Motor neuron (in vitro differentiated cells): ENCODE results near the gene NRL. TPM values are rescaled to one million over a fixed set of nuclear protein-coding genes. Genes with fewer than 3 reads are reported as not detected.

Experiments used
- ATAC-seq, 8 experiments: fragments of 200-7000 bp; cut with Tn5 transposase; replicated peaks in 6 of 8; 2 replicates each; pipeline ENCODE4 v1.8.0; 2021; ENCODE audit warnings: mild to moderate bottlenecking in 8 of 8, moderate library complexity in 8 of 8
- H3K27ac ChIP-seq, 2 donors: fragments of 250-450 bp; sonication (Bioruptor Pico); 2 replicates each; pipeline ENCODE4 v1.9.0; 2021; ENCODE audit warnings: antibody characterized with exemption in 2 of 2, mild to moderate bottlenecking in 2 of 2, moderate library complexity in 1 of 2
- H3K4me1 ChIP-seq, 2 donors: fragments of 250-450 bp; sonication (Bioruptor Pico); replicated peaks in 1 of 2; 2 replicates each; pipeline ENCODE4 v1.6.1; 2021; ENCODE audit warnings: antibody characterized with exemption in 2 of 2, mild to moderate bottlenecking in 2 of 2, moderate library complexity in 1 of 2
- H3K4me3 ChIP-seq, 5 donors: fragments of 250-450 bp; sonication (Bioruptor Pico); 2 replicates each; pipeline ENCODE4 v1.9.0; 2021; ENCODE audit warnings: antibody characterized with exemption in 5 of 5, mild to moderate bottlenecking in 5 of 5, moderate library complexity in 4 of 5
- WGBS, 10 experiments: fragments of 450-650 bp; shearing (Covaris generic); methylation state at CpG; one replicate each; pipeline ENCODE4 v1.0.0; 2022; 5-methylcytosine and 5-hydroxymethylcytosine counted together
- in situ Hi-C, 9 experiments: fragments of 400-800 bp; cut with MboI; loops; one replicate each; pipeline ENCODE4 v1.15.0; 2021; ENCODE audit warnings: low sequenced_read_pairs in 9 of 9, low pct_unique_long_range_greater_than_20kb in 2 of 9; ENCODE audit not compliant: unreplicated experiment in 9 of 9
- total RNA-seq, 8 experiments: library from RNA; unstranded; fragments of 300-600 nt; gene quantifications; 2 replicates each; pipeline versions ENCODE4 v1.2.3 to v1.2.4, GENCODE V29; 2022

NRL gene
- total RNA-seq, 8 experiments from 2014 or later = 1.1 to 2.6 (median 2.1) TPM

- ATAC-seq = no peak
- H3K4me3 ChIP-seq = no peak overlapping the region
- WGBS, 10 experiments = 60 to 89% (median 71%) methylated on average over 1 to 3 of the region's 3 CpGs; no CpG with 5 or more reads in 4 of the 10 experiments
- no peak overlapping the region for H3K27ac ChIP-seq
- in situ Hi-C loops = no loop called here
- peaks cover 10 to 18% of the 10 kb centered on the region in 2 donors for H3K4me1 ChIP-seq
Observed at GRCh38 chr14:24086193-24086955, 28.4 kb downstream of the NRL start.

- 78 to 100% (median 91%) methylated on average over 1 to 3 of the region's 3 CpGs; no CpG with 5 or more reads in 4 of the 10 experiments for WGBS, 10 experiments
- in situ Hi-C loops = no loop called here
- no peak overlapping the region for H3K4me3 ChIP-seq
- ATAC-seq = no peak
- H3K27ac ChIP-seq = no peak overlapping the region
- H3K4me1 ChIP-seq = peaks cover 15 to 22% of the 10 kb centered on the region in 2 donors
Observed at GRCh38 chr14:24085215-24085614, 29.5 kb downstream of the NRL start.

- no peak for ATAC-seq
- H3K4me1 ChIP-seq = peaks cover 23 to 28% of the 10 kb centered on the region in 2 donors
- in situ Hi-C loops = no loop called here
- H3K27ac ChIP-seq = no peak overlapping the region
- WGBS, 10 experiments = 67 to 100% (median 100%) methylated on average over 1 to 2 of the region's 2 CpGs; no CpG with 5 or more reads in 7 of the 10 experiments
- H3K4me3 ChIP-seq = no peak overlapping the region
Observed at GRCh38 chr14:24084440-24084839, 30.3 kb downstream of the NRL start.

- no peak overlapping the region for H3K4me3 ChIP-seq
- H3K27ac ChIP-seq = no peak overlapping the region
- in situ Hi-C loops = no loop called here
- no peak for ATAC-seq
- WGBS, 10 experiments = 60 to 100% (median 75%) methylated on average over 1 to 3 of the region's 3 CpGs; no CpG with 5 or more reads in 2 of the 10 experiments
- H3K4me1 ChIP-seq = peaks cover 33 to 37% of the 10 kb centered on the region in 2 donors
Observed at GRCh38 chr14:24083462-24083861, 31.3 kb downstream of the NRL start.

- no peak for ATAC-seq
Observed at GRCh38 chr14:24082411-24083080, 32.2 kb downstream of the NRL start.

GRCh38 chr14:24081739-24082211, 33.0 kb downstream of the NRL start:
- no peak for ATAC-seq
- H3K4me1 ChIP-seq = peaks cover 40 to 47% of the 10 kb centered on the region in 2 donors
- in situ Hi-C loops = no loop called here
- WGBS, 10 experiments = 43 to 100% (median 83%) methylated on average over 1 to 4 of the region's 26 CpGs; no CpG with 5 or more reads in 5 of the 10 experiments
- H3K27ac ChIP-seq = peak overlapping the region; percentile 73 to 86
- peak overlapping the region; percentile 29 to 38 (median 34) for H3K4me3 ChIP-seq

More at GRCh38 chr14:24082411-24083080, 32.2 kb downstream of the NRL start:
- in situ Hi-C loops = no loop called here
- no peak overlapping the region for H3K4me3 ChIP-seq
- peak overlapping the region in 1 of 2 donors; percentile 86 for H3K27ac ChIP-seq
- 100% methylated on average over 1 of the region's 5 CpGs; no CpG with 5 or more reads in 8 of the 10 experiments for WGBS, 10 experiments
- H3K4me1 ChIP-seq = peaks cover 40 to 46% of the 10 kb centered on the region in 2 donors

GRCh38 chr14:24080888-24081738, 33.6 kb downstream of the NRL start:
- Histone ChIP-seq H3K27ac (peak overlapping the region; percentile 73 to 86), H3K4me3 (peak overlapping the region; percentile 29 to 38 (median 34)), H3K4me1 (peaks cover 40 to 47% of the 10 kb centered on the region in 2 donors)
- WGBS, 10 experiments = 0 to 20% (median 8%) methylated on average over 1 to 16 of the region's 74 CpGs; no CpG with 5 or more reads in 6 of the 10 experiments
- in situ Hi-C loops = no loop called here
- ATAC-seq = peak; percentile 69 to 91 (median 78)

- 32 to 93% (median 40%) methylated on average over 1 to 3 of the region's 6 CpGs; no CpG with 5 or more reads in 5 of the 10 experiments for WGBS, 10 experiments
- in situ Hi-C loops = no loop called here
- ATAC-seq = peak in 2 of 8 experiments; percentile 6 to 7
- H3K4me1 ChIP-seq = peaks cover 40 to 47% of the 10 kb centered on the region in 2 donors
- H3K4me3 ChIP-seq = no peak overlapping the region
- peak overlapping the region; percentile 73 to 86 for H3K27ac ChIP-seq
Observed at GRCh38 chr14:24080142-24080530, 34.6 kb downstream of the NRL start.

GRCh38 chr14:24079491-24080141, 35.1 kb downstream of the NRL start:
- Histone ChIP-seq H3K4me3 (no peak overlapping the region), H3K4me1 (peaks cover 40 to 47% of the 10 kb centered on the region in 2 donors), H3K27ac (peak overlapping the region; percentile 73 to 86)
- peak in 5 of 8 experiments; percentile 68 to 88 (median 73) for ATAC-seq
- in situ Hi-C loops = no loop called here
- 0 to 75% (median 15%) methylated on average over 1 to 4 of the region's 9 CpGs; no CpG with 5 or more reads in 6 of the 10 experiments for WGBS, 10 experiments

- H3K27ac ChIP-seq = peak overlapping the region in 1 of 2 donors; percentile 30
- in situ Hi-C loops = no loop called here
- no peak for ATAC-seq
- peaks cover 40 to 47% of the 10 kb centered on the region in 2 donors for H3K4me1 ChIP-seq
- no peak overlapping the region for H3K4me3 ChIP-seq
- 10% methylated on average over 2 of the region's 3 CpGs; no CpG with 5 or more reads in 9 of the 10 experiments for WGBS, 10 experiments
Observed at GRCh38 chr14:24078146-24078545, 36.6 kb downstream of the NRL start.

- in situ Hi-C loops = no loop called here
- no peak for ATAC-seq
- WGBS, 10 experiments = 20 to 60% methylated on average over 1 of the region's 23 CpGs; no CpG with 5 or more reads in 8 of the 10 experiments
- Histone ChIP-seq H3K4me3 (no peak overlapping the region), H3K27ac (no peak overlapping the region), H3K4me1 (peaks cover 40 to 45% of the 10 kb centered on the region in 2 donors)
Observed at GRCh38 chr14:24077086-24077485, 37.7 kb downstream of the NRL start.

- in situ Hi-C loops = no loop called here
- no peak overlapping the region for H3K27ac ChIP-seq
- no peak overlapping the region for H3K4me3 ChIP-seq
- H3K4me1 ChIP-seq = peaks cover 37 to 41% of the 10 kb centered on the region in 2 donors
- no peak for ATAC-seq
- 66 to 100% (median 97%) methylated on average over 5 to 7 of the region's 10 CpGs; no CpG with 5 or more reads in 7 of the 10 experiments for WGBS, 10 experiments
Observed at GRCh38 chr14:24076302-24076601, 38.5 kb downstream of the NRL start.
